ENCODE data around the gene TRIM69. TPM values are rescaled to one million over a fixed set of nuclear protein-coding genes. Genes with fewer than 3 reads are reported as not detected.

The TRIM69 gene
- polyA plus RNA-seq, 1 donor from 2014 or later: 38.3 TPM

GRCh38 chr15:44692659-44693058 is 43.7 kb upstream of the TRIM69 start:
- no peaks in the 10 kb centered on the region for H3K9me2 ChIP-seq (ENCODE audit: insufficient read depth, low read length)
- TF ChIP-seq EP300 (conservative IDR thresholded peaks at IDR 0.05; ENCODE audit: poor library complexity, severe bottlenecking): no peak
- H2AFZ ChIP-seq (ENCODE audit: low read depth, low read length): no peak overlapping the region

DNA sequence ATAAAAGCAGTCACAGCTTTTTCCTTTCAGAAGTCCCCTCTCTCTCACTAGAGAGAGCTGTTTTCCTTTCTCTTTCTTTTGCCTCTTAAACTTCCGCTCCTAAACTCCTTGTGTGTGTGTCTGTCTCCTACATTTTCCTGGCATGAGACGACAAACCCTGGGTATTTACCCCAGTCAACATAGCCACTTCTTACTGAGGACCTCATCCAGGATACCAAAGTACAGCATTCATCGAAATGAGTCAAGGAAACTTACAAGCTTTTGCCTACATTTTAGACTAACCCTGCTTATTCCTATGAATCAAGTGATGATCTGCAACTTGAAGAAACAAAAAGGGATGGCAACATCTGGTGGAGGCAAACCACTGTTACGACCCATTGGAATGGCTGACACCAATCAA is 41.9 kb upstream of the TRIM69 start:
- Histone ChIP-seq H3K9me3 (ENCODE audit: low read length) (no peaks in the 10 kb centered on the region), H3F3A (ENCODE audit: insufficient read depth, low read length, poor library complexity, severe bottlenecking) (no peaks in the 10 kb centered on the region), H3K4me3 (ENCODE audit: low read length) (no peak overlapping the region), H3K27me3 (ENCODE audit: insufficient read depth, low read depth, low read length) (no peaks in the 10 kb centered on the region), H4K20me1 (ENCODE audit: insufficient read depth) (no peaks in the 10 kb centered on the region), H3K9me2 (ENCODE audit: insufficient read depth, low read length) (no peaks in the 10 kb centered on the region), H3K79me2 (replicated peaks; ENCODE audit: insufficient read depth, low read length) (no peaks in the 10 kb centered on the region), H3K36me3 (ENCODE audit: insufficient read depth, low read length) (no peaks in the 10 kb centered on the region), H3K27ac (ENCODE audit: low read length) (no peak overlapping the region), H3K9ac (ENCODE audit: low read length) (no peak overlapping the region), H3K4me2 (ENCODE audit: low read length) (no peak overlapping the region), H2AFZ (ENCODE audit: low read depth, low read length) (no peak overlapping the region)
- TF ChIP-seq, protein P1, sequence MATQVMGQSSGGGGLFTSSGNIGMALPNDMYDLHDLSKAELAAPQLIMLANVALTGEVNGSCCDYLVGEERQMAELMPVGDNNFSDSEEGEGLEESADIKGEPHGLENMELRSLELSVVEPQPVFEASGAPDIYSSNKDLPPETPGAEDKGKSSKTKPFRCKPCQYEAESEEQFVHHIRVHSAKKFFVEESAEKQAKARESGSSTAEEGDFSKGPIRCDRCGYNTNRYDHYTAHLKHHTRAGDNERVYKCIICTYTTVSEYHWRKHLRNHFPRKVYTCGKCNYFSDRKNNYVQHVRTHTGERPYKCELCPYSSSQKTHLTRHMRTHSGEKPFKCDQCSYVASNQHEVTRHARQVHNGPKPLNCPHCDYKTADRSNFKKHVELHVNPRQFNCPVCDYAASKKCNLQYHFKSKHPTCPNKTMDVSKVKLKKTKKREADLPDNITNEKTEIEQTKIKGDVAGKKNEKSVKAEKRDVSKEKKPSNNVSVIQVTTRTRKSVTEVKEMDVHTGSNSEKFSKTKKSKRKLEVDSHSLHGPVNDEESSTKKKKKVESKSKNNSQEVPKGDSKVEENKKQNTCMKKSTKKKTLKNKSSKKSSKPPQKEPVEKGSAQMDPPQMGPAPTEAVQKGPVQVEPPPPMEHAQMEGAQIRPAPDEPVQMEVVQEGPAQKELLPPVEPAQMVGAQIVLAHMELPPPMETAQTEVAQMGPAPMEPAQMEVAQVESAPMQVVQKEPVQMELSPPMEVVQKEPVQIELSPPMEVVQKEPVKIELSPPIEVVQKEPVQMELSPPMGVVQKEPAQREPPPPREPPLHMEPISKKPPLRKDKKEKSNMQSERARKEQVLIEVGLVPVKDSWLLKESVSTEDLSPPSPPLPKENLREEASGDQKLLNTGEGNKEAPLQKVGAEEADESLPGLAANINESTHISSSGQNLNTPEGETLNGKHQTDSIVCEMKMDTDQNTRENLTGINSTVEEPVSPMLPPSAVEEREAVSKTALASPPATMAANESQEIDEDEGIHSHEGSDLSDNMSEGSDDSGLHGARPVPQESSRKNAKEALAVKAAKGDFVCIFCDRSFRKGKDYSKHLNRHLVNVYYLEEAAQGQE (IDR thresholded peaks at IDR 0.05; ENCODE audit: borderline replicate concordance): no peak
- no peak for TF ChIP-seq SMC3 (conservative IDR thresholded peaks at IDR 0.05; ENCODE audit: poor library complexity)
- TF ChIP-seq MXI1 (conservative IDR thresholded peaks at IDR 0.05; ENCODE audit: poor library complexity, severe bottlenecking): no peak
- no peak for TF ChIP-seq RAD21 (conservative IDR thresholded peaks at IDR 0.05)
- no peak for TF ChIP-seq TAF1 (IDR thresholded peaks at IDR 0.05; ENCODE audit: low read depth)
- no peak for TF ChIP-seq CTCF (IDR thresholded peaks at IDR 0.05; ENCODE audit: poor library complexity, severe bottlenecking)
- no peak for TF ChIP-seq EZH2 (IDR thresholded peaks at IDR 0.05; ENCODE audit: borderline replicate concordance, insufficient read depth, low read length, poor library complexity, severe bottlenecking)
- no peak for TF ChIP-seq POLR2AphosphoS5 (IDR thresholded peaks at IDR 0.05)
- TF ChIP-seq EP300 (conservative IDR thresholded peaks at IDR 0.05; ENCODE audit: poor library complexity, severe bottlenecking): no peak

More at GRCh38 chr15:44692659-44693058, 43.7 kb upstream of the TRIM69 start:
- no peaks in the 10 kb centered on the region for H4K20me1 ChIP-seq (ENCODE audit: insufficient read depth)
- no peaks in the 10 kb centered on the region for H3K36me3 ChIP-seq (ENCODE audit: insufficient read depth, low read length)
- H3K9ac ChIP-seq (ENCODE audit: low read length): no peak overlapping the region
- H3K27ac ChIP-seq (ENCODE audit: low read length): no peak overlapping the region
- H3K27me3 ChIP-seq (ENCODE audit: insufficient read depth, low read depth, low read length): no peaks in the 10 kb centered on the region
- H3K4me3 ChIP-seq (ENCODE audit: low read length): no peak overlapping the region
- no peaks in the 10 kb centered on the region for H3K9me3 ChIP-seq (ENCODE audit: low read length)
- H3F3A ChIP-seq (ENCODE audit: insufficient read depth, low read length, poor library complexity, severe bottlenecking): no peaks in the 10 kb centered on the region
- H3K79me2 ChIP-seq (replicated peaks; ENCODE audit: insufficient read depth, low read length): no peaks in the 10 kb centered on the region
- no peak overlapping the region for H3K4me2 ChIP-seq (ENCODE audit: low read length)

- H3K4me3 ChIP-seq (ENCODE audit: low read length): no peak overlapping the region
- H3K36me3 ChIP-seq (ENCODE audit: insufficient read depth, low read length): no peaks in the 10 kb centered on the region
- no peak overlapping the region for H2AFZ ChIP-seq (ENCODE audit: low read depth, low read length)
- H3K9ac ChIP-seq (ENCODE audit: low read length): no peak overlapping the region
- H3K27ac ChIP-seq (ENCODE audit: low read length): no peak overlapping the region
- TF ChIP-seq TAF1 (IDR thresholded peaks at IDR 0.05; ENCODE audit: low read depth) (no peak), MXI1 (conservative IDR thresholded peaks at IDR 0.05; ENCODE audit: poor library complexity, severe bottlenecking) (no peak), POLR2AphosphoS5 (IDR thresholded peaks at IDR 0.05) (no peak), EZH2 (IDR thresholded peaks at IDR 0.05; ENCODE audit: borderline replicate concordance, insufficient read depth, low read length, poor library complexity, severe bottlenecking) (no peak), EP300 (conservative IDR thresholded peaks at IDR 0.05; ENCODE audit: poor library complexity, severe bottlenecking) (no peak), RAD21 (conservative IDR thresholded peaks at IDR 0.05) (no peak)
- TF ChIP-seq, protein P1 (IDR thresholded peaks at IDR 0.05; ENCODE audit: borderline replicate concordance): no peak
- H3K79me2 ChIP-seq (replicated peaks; ENCODE audit: insufficient read depth, low read length): no peaks in the 10 kb centered on the region
- H3K4me2 ChIP-seq (ENCODE audit: low read length): no peak overlapping the region
- H4K20me1 ChIP-seq (ENCODE audit: insufficient read depth): no peaks in the 10 kb centered on the region
- H3F3A ChIP-seq (ENCODE audit: insufficient read depth, low read length, poor library complexity, severe bottlenecking): no peaks in the 10 kb centered on the region
- H3K27me3 ChIP-seq (ENCODE audit: insufficient read depth, low read depth, low read length): no peaks in the 10 kb centered on the region
- H3K9me2 ChIP-seq (ENCODE audit: insufficient read depth, low read length): no peaks in the 10 kb centered on the region
- H3K9me3 ChIP-seq (ENCODE audit: low read length): no peaks in the 10 kb centered on the region
These were observed 41.0 kb upstream of the TRIM69 start for GRCh38 chr15:44695294-44695693.
